ENCODE measurements around the gene RYR3.

DNA sequence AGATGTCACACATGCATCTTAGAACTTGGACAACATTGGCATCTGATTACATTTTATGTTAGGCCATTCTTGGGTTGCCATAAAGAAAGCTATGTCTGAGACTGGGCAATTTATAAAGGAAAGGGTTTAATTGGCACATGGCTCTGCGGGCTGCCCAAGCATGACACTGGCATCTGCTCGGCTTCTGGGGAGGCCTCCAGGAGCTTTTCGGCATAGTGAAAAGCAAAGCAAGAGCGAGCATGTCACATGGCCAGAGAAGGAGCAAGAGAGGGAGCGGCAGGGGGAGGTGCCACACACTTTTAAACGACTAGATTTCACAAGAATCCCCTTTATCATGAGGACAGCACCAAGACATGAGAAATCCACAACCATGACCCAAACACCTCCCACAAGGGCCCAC is 11.3 kb downstream of the RYR3 start:
- TF ChIP-seq FOXA3 (CRISPR knock-in tag; IDR thresholded peaks at IDR 0.05) (no peak), GLI4 (CRISPR knock-in tag; IDR thresholded peaks at IDR 0.05; ENCODE audit: borderline replicate concordance) (no peak)
- TF ChIP-seq, protein P1, sequence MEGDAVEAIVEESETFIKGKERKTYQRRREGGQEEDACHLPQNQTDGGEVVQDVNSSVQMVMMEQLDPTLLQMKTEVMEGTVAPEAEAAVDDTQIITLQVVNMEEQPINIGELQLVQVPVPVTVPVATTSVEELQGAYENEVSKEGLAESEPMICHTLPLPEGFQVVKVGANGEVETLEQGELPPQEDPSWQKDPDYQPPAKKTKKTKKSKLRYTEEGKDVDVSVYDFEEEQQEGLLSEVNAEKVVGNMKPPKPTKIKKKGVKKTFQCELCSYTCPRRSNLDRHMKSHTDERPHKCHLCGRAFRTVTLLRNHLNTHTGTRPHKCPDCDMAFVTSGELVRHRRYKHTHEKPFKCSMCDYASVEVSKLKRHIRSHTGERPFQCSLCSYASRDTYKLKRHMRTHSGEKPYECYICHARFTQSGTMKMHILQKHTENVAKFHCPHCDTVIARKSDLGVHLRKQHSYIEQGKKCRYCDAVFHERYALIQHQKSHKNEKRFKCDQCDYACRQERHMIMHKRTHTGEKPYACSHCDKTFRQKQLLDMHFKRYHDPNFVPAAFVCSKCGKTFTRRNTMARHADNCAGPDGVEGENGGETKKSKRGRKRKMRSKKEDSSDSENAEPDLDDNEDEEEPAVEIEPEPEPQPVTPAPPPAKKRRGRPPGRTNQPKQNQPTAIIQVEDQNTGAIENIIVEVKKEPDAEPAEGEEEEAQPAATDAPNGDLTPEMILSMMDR (CRISPR knock-in tag; IDR thresholded peaks at IDR 0.05), result no peak
- TF ChIP-seq, protein P2, sequence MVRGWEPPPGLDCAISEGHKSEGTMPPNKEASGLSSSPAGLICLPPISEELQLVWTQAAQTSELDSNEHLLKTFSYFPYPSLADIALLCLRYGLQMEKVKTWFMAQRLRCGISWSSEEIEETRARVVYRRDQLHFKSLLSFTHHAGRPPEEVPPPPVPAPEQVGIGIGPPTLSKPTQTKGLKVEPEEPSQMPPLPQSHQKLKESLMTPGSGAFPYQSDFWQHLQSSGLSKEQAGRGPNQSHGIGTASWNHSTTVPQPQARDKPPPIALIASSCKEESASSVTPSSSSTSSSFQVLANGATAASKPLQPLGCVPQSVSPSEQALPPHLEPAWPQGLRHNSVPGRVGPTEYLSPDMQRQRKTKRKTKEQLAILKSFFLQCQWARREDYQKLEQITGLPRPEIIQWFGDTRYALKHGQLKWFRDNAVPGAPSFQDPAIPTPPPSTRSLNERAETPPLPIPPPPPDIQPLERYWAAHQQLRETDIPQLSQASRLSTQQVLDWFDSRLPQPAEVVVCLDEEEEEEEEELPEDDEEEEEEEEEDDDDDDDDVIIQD (CRISPR knock-in tag; IDR thresholded peaks at IDR 0.05; ENCODE audit: low read depth), result no peak
- TF ChIP-seq, protein P3, sequence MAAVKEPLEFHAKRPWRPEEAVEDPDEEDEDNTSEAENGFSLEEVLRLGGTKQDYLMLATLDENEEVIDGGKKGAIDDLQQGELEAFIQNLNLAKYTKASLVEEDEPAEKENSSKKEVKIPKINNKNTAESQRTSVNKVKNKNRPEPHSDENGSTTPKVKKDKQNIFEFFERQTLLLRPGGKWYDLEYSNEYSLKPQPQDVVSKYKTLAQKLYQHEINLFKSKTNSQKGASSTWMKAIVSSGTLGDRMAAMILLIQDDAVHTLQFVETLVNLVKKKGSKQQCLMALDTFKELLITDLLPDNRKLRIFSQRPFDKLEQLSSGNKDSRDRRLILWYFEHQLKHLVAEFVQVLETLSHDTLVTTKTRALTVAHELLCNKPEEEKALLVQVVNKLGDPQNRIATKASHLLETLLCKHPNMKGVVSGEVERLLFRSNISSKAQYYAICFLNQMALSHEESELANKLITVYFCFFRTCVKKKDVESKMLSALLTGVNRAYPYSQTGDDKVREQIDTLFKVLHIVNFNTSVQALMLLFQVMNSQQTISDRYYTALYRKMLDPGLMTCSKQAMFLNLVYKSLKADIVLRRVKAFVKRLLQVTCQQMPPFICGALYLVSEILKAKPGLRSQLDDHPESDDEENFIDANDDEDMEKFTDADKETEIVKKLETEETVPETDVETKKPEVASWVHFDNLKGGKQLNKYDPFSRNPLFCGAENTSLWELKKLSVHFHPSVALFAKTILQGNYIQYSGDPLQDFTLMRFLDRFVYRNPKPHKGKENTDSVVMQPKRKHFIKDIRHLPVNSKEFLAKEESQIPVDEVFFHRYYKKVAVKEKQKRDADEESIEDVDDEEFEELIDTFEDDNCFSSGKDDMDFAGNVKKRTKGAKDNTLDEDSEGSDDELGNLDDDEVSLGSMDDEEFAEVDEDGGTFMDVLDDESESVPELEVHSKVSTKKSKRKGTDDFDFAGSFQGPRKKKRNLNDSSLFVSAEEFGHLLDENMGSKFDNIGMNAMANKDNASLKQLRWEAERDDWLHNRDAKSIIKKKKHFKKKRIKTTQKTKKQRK (IDR thresholded peaks at IDR 0.05; ENCODE audit: low read length), result no peak
- TF ChIP-seq, protein P4, sequence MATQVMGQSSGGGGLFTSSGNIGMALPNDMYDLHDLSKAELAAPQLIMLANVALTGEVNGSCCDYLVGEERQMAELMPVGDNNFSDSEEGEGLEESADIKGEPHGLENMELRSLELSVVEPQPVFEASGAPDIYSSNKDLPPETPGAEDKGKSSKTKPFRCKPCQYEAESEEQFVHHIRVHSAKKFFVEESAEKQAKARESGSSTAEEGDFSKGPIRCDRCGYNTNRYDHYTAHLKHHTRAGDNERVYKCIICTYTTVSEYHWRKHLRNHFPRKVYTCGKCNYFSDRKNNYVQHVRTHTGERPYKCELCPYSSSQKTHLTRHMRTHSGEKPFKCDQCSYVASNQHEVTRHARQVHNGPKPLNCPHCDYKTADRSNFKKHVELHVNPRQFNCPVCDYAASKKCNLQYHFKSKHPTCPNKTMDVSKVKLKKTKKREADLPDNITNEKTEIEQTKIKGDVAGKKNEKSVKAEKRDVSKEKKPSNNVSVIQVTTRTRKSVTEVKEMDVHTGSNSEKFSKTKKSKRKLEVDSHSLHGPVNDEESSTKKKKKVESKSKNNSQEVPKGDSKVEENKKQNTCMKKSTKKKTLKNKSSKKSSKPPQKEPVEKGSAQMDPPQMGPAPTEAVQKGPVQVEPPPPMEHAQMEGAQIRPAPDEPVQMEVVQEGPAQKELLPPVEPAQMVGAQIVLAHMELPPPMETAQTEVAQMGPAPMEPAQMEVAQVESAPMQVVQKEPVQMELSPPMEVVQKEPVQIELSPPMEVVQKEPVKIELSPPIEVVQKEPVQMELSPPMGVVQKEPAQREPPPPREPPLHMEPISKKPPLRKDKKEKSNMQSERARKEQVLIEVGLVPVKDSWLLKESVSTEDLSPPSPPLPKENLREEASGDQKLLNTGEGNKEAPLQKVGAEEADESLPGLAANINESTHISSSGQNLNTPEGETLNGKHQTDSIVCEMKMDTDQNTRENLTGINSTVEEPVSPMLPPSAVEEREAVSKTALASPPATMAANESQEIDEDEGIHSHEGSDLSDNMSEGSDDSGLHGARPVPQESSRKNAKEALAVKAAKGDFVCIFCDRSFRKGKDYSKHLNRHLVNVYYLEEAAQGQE (IDR thresholded peaks at IDR 0.05; ENCODE audit: borderline replicate concordance in 1 of 2, low read depth in 1 of 2, low read length in 2 of 2), result no peak

All from HepG2 (cell line).